PC-3 (cell line): ENCODE measurements around the gene PREX1.

Source experiments
- CTCF ChIP-seq: fragments of 300-600 bp; sonication (generic); conservative IDR thresholded peaks from 2 replicates; pipeline ENCODE4 v1.5.1; 2017; ENCODE audit warnings: antibody characterized with exemption, low read depth, mild to moderate bottlenecking, low read length
- EZH2 ChIP-seq: fragments of 300-600 bp; sonication (generic); IDR thresholded peaks from one replicate; pipeline ENCODE4 v1.6.1; 2017; ENCODE audit warnings: antibody characterized with exemption, mild to moderate bottlenecking, low read length; ENCODE audit not compliant: unreplicated experiment

DNA sequence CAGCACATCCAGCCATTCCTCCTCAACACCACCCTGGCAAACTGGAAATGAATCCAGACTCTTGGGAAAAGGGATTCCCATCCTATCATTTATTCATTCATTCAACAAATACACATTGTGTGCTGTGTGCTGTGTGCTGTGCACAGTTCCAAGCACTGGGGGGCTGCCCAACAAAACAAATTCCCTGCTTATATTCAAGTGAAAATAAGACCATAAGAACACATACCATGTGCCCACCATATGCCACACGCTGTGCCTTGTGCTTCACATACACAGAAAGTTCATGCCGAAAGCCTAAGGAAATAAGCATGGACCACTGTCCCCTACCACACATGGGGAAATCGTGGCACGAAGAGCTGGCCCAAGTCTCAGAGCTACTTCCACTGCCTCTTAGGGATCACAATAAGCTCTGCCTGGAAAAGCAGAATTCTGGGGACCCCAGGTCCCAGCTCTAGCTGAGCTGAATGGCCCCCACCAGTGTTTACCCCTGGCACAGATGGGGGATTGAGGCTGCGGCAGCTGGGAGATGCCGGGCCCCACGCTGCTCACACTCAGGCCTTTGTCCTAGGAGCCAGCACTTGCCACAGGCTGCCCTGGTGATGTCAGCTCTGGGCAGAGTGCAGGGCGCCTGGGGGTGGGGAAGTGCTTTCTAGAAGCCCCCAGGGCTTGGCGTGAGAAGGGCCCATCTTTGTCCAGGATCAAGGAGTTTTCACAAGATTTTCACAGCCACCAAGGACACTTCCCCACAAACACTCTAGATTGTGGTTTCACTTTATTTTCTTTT lies 99.6 kb downstream of the PREX1 start:
- peak; percentile 11; the same call in 1 of the 2 replicates for TF ChIP-seq CTCF
- TF ChIP-seq EZH2 = no peak
